ENCODE results near the gene CDH23.

- TF ChIP-seq GATA2 (IDR thresholded peaks at IDR 0.05; ENCODE audit: low read depth, low read length): no peak
- no peak for TF ChIP-seq GATA3 (IDR thresholded peaks at IDR 0.05; ENCODE audit: low read depth, low read length)
Observed at GRCh38 chr10:71537681-71538080, 141.0 kb downstream of the CDH23 start.

All from SH-SY5Y (cell line).